Measurements from ENCODE around the gene MAML3.

The MAML3 gene

GRCh38 chr4:139913995-139914598, 239.9 kb downstream of the MAML3 start:
- DNase-seq: no peak

- no peak for DNase-seq
Observed at GRCh38 chr4:139913398-139913990, 240.5 kb downstream of the MAML3 start.

- DNase-seq: no peak
Observed at GRCh38 chr4:139912445-139912844, 241.5 kb downstream of the MAML3 start.

GRCh38 chr4:139910106-139910505, 243.9 kb downstream of the MAML3 start:
- DNase-seq: no peak

GRCh38 chr4:139908636-139909437, 245.1 kb downstream of the MAML3 start:
- DNase-seq: no peak

- DNase-seq: no peak
Observed at GRCh38 chr4:139907001-139907809, 246.8 kb downstream of the MAML3 start.

GRCh38 chr4:139905489-139905888, 248.5 kb downstream of the MAML3 start:
- DNase-seq: no peak

GRCh38 chr4:139904406-139904805, 249.6 kb downstream of the MAML3 start:
- no peak for DNase-seq

GRCh38 chr4:139903845-139904244, 250.1 kb downstream of the MAML3 start:
- DNase-seq: peak in 1 of 2 donors; percentile 5

- no peak for DNase-seq
Observed at GRCh38 chr4:139902321-139903320, 251.4 kb downstream of the MAML3 start.

- DNase-seq: no peak
Observed at GRCh38 chr4:139901531-139902320, 252.3 kb downstream of the MAML3 start.

- no peak for DNase-seq
Observed at GRCh38 chr4:139900964-139901376, 253.0 kb downstream of the MAML3 start.

- no peak for DNase-seq
Observed at GRCh38 chr4:139899346-139899745, 254.6 kb downstream of the MAML3 start.

GRCh38 chr4:139898293-139898692, 255.7 kb downstream of the MAML3 start:
- peak in 1 of 2 donors; percentile 28 for DNase-seq

- no peak for DNase-seq
Observed at GRCh38 chr4:139896091-139896604, 257.8 kb downstream of the MAML3 start.

- DNase-seq: no peak
Observed at GRCh38 chr4:139893801-139894200, 260.2 kb downstream of the MAML3 start.

- no peak for DNase-seq
Observed at GRCh38 chr4:139892973-139893736, 260.8 kb downstream of the MAML3 start.

- DNase-seq: no peak
Observed at GRCh38 chr4:139890816-139891215, 263.2 kb downstream of the MAML3 start.

- DNase-seq: no peak
Observed at GRCh38 chr4:139889901-139890300, 264.1 kb downstream of the MAML3 start.

- no peak for DNase-seq
Observed at GRCh38 chr4:139889264-139889663, 264.7 kb downstream of the MAML3 start.
